GM10266 (cell line): ENCODE data around the gene C1QTNF4.
"Not testable (repeated sequence)": the region's sequence is repeated elsewhere in the genome, so short reads cannot be mapped to it uniquely, and the experiment has no call there.

ENCODE experiments used
- DNase-seq: peaks from one replicate; pipeline ENCODE4 v3.0.0; 2012; ENCODE audit errors: extremely low spot score
- TF ChIP-seq, protein P1 (sequence below): IDR thresholded peaks from 2 replicates; pipeline ENCODE4 v1.5.1; 2012; ENCODE audit warnings: mild to moderate bottlenecking, low read depth; ENCODE audit not compliant: control insufficient read depth, insufficient read depth; ENCODE audit errors: missing control alignments

Gene C1QTNF4

DNA sequence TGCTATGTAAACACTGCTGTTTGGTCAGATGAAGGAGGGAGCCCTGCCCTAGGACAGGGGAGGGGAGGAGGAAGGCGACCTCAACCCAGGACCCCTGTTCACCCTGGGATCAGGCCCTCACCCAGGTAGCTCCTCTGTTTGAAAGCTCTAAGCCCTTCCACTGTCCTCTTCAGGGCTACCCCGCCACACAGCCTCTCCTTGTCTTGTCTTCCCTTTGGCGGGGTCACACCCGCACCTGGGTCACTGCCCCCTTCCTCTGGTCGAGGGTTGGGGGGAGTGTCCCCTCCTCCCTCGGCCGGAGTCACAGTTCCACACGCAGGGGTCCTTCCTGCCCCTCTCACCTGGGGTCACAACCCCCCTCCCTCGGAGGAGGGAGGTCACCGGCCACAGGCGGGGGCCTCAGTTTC lies 29.3 kb downstream of the C1QTNF4 start:
- TF ChIP-seq, protein P1, sequence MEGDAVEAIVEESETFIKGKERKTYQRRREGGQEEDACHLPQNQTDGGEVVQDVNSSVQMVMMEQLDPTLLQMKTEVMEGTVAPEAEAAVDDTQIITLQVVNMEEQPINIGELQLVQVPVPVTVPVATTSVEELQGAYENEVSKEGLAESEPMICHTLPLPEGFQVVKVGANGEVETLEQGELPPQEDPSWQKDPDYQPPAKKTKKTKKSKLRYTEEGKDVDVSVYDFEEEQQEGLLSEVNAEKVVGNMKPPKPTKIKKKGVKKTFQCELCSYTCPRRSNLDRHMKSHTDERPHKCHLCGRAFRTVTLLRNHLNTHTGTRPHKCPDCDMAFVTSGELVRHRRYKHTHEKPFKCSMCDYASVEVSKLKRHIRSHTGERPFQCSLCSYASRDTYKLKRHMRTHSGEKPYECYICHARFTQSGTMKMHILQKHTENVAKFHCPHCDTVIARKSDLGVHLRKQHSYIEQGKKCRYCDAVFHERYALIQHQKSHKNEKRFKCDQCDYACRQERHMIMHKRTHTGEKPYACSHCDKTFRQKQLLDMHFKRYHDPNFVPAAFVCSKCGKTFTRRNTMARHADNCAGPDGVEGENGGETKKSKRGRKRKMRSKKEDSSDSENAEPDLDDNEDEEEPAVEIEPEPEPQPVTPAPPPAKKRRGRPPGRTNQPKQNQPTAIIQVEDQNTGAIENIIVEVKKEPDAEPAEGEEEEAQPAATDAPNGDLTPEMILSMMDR: no peak

DNA sequence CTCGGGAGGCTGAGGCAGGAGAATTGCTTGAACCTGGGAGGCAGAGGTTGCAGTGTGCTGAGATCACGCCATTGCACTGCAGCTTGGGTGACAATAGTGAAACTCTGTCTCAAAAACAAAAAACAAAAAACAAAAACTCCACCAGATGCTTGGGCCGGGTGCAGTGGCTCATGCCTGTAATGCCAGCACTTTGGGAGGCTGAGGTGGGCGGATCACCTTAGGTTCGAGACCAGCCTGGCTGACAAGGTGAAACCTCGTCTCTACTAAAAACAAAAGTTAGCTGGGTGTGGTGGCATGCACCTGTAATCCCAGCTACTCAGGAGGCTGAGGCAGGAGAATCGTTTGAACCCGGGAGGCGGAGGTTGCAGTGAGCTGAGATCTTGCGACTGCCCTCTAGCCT lies 29.8 kb downstream of the C1QTNF4 start:
- DNase-seq: not testable (repeated sequence)

More for the DNA sequence above, 29.3 kb downstream of the C1QTNF4 start:
- no peak for DNase-seq

DNA sequence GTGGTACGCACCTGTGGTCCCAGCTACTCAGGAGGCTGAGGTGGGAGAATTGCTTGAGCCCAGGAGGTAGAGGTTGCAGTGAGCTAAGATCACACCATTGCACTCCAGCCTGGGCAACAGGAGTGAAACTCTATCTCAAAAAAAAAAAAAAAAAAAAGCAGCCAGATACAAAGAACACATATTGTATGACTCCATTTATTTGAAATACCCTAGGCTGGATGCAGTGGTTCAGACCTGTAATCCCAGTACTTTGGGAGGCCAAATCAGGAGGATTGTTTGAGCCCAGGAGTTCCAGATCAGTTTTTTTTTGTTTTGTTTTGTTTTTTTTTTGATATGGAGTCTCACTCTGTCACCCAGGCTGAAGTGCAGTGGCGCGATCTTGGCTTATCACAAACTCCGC lies 31.8 kb downstream of the C1QTNF4 start:
- DNase-seq: not testable (repeated sequence)

DNA sequence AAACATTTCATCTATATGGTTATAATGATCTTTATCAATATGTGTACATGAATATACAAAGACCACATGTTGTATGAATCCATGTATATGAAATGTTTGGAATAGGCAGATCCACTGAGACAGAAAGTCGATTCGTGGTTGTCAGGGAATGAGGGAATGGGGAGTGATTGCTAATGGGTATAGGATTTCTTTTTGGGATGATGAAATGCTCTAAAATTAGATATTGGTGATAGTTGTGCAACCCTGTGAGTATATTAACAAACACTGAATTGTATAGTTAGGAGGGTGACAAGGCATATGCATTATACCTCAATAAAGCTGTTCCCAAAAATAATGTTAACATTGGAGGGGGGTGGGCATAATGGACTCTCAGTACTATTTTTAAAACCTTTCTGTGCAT lies 33.8 kb downstream of the C1QTNF4 start:
- TF ChIP-seq, protein P1: no peak
- no peak for DNase-seq

DNA sequence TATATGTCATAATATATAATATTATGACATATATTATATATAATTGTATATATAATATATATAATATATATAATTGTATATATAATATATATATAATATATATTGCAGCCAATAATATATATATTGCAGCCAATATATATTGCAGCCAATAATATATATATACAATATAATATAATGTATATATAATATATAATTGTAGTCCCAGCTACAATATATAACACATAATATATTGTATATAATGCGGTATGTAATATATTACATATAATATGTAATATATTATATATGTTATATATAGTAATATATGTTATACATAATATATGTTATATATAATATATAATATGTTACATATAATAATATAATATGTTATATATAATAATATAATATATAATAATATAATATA lies 35.5 kb downstream of the C1QTNF4 start:
- no peak for DNase-seq
- TF ChIP-seq, protein P1: no peak

DNA sequence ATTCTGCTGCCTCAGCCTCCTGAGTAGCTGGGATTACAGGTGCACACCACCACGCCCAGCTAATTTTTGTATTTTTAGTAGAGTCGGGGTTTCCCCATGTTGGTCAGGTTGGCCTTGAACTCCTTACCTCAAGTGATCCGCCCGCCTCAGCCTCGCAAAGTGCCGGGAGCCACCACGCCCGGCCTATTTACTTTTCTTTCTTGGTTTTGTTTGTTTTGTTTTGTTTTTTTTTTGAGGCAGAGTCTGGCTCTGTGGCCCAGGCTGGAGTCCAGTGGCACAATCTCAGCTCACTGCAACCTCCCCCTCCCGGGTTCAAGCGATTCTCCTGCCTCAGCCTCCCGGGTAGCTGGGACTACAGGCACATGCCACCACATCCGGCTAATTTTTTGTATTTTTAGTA lies 37.2 kb downstream of the C1QTNF4 start:
- DNase-seq: not testable (repeated sequence)

DNA sequence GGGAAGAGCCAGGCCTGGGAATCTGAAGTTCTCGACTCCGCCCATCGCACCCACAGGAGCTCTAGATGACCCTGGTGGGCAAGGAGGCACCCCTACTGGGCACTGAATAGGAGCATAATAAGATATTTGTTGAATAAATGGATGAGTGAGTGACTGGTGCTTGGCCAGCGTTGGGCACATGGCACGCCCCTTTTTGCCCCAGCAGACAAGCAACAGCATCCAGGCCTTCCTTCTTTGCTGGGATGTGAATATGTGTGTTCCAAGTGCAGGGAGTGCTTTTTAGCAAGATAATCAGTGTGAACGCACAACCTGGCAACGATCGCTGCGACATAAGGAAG lies 40.8 kb downstream of the C1QTNF4 start:
- no peak for DNase-seq
- TF ChIP-seq, protein P1: no peak

DNA sequence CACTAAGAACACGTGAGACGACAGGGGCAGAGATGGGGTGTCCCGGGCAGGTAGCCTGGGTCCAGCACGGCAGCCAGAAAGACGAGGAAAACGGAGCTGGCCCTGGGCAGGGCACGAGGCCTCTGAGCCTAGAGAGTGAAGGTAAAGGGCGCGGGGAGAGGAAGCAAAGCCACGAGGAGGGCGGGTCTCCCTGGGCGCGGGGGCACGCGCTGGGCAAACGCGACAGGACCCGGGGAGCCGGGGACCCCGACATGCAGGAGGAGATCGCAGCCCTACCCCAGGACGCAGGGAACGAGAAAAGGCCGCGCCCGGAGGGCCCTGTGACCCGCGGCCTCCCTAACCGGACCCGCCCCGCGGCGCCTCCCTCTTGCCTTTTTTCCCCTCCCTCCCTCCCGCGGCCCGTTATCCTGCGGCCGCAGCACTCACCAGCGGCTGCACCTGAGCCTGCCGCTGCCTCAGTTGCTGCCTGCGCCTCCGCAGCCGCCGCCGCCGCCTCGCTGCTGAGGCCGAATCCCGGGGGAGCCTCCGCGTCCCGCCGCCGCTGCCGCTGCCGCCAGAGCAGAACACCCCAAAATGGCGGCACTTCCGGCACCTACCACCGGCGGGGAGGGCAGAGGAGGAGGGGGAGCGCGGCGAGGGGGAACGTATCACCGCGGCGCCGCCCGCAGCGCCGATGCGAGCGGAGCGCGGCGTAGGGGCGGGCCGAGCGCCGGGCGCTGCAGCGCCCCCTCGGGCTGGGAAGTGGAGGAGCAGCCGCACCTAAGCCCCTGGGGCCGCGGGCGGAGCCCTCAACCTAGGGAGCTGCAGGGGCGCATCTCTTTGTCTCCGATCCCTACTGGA lies 41.4 kb downstream of the C1QTNF4 start, which contains the start of gene CELF1:
Gene CELF1 (minus strand): TSS at position 567 of the 840 bp plus-strand sequence. CDS start 53,609 bp downstream, outside the sequence.
- TF ChIP-seq, protein P1: peak; percentile 95
- peak; percentile 92 for DNase-seq

DNA sequence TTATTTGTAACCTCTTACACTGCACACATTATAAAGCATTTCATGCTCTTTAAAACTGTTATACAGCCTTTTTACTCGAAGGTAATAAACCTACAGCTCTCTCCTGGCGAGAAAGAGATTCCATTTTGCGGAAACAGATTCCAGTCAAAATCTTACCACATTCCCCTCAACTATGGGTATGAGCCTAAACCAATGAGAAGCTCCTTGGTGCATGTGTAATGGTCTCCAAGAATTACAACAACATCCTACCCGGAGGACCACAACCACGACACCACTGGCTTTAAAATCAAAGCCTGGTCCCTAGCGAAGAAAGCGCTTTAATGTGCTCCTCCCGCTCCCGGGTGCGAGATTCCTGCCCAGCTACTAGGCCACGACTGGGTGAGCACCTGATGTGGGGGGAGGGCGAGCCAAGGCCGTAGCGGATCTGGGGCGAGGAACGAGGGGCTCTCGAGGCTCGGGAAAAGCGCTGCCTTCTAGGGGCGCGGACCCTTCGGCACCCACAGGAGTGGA lies 42.1 kb downstream of the C1QTNF4 start:
- no peak for DNase-seq
- TF ChIP-seq, protein P1: no peak
